CD4-positive, alpha-beta T cell (primary cell): Measurements from ENCODE around the gene ZNF544. TPM values are rescaled to one million over a fixed set of nuclear protein-coding genes. Genes with fewer than 3 reads are reported as not detected.
"Not testable (repeated sequence)": the region's sequence is repeated elsewhere in the genome, so short reads cannot be mapped to it uniquely, and the experiment has no call there.

Experiments
- ATAC-seq: fragments of 200-7000 bp; cut with Tn5 transposase; one replicate; pipeline ENCODE4 v1.10.0; 2022; ENCODE audit warnings: mild to moderate bottlenecking; ENCODE audit not compliant: poor library complexity
- CTCF ChIA-PET: fragments of 350-600 bp; sonication (Branson Sonifier 250); formaldehyde crosslinking; loops from one replicate; lab custom pipeline; 2021; ENCODE audit warnings: antibody characterized with exemption, inconsistent platforms; lab: Charles Lee
- POLR2A ChIA-PET: fragments of 350-600 bp; sonication (Branson Sonifier 250); formaldehyde crosslinking; loops from one replicate; lab custom pipeline; 2021; ENCODE audit warnings: antibody characterized with exemption, inconsistent platforms; lab: Charles Lee
- DNase-seq, 14 experiments: peaks; one replicate each; pipeline ENCODE4 v3.0.0-alpha.2; 2013 to 2020; ENCODE audit warnings: mixed read lengths in 2 of 14
- H3K27ac ChIP-seq, 2 donors: one replicate each; pipeline versions ENCODE4 v1.5.1 to v1.7.0; 2013; ENCODE audit warnings: low read length in 2 of 2, low read depth in 1 of 2, mild to moderate bottlenecking in 1 of 2
- H3K27me3 ChIP-seq, 2 experiments: 1 replicate in 1 of 2; 2 replicates in 1 of 2; pipeline versions ENCODE4 v1.6.1 to v1.7.0; 2013; ENCODE audit warnings: low read length in 2 of 2, control low read depth in 1 of 2, mild to moderate bottlenecking in 1 of 2, moderate library complexity in 1 of 2; ENCODE audit not compliant: insufficient read depth in 2 of 2, control insufficient read depth in 1 of 2
- H3K36me3 ChIP-seq: one replicate; pipeline ENCODE4 v1.6.1; 2013; ENCODE audit warnings: low read length, control low read depth; ENCODE audit not compliant: insufficient read depth
- H3K4me1 ChIP-seq: one replicate; pipeline ENCODE4 v1.6.1; 2013; ENCODE audit warnings: low read length, control low read depth; ENCODE audit not compliant: insufficient read depth
- H3K4me3 ChIP-seq: one replicate; pipeline ENCODE4 v1.5.1; 2013; ENCODE audit warnings: mild to moderate bottlenecking, low read length, moderate library complexity
- H3K9me3 ChIP-seq, 2 experiments: 1 replicate in 1 of 2; 2 replicates in 1 of 2; pipeline versions ENCODE4 v1.6.1 to v1.7.0; 2013; ENCODE audit warnings: low read length in 2 of 2, mild to moderate bottlenecking in 2 of 2, control low read depth in 1 of 2, moderate library complexity in 1 of 2; ENCODE audit not compliant: control insufficient read depth in 1 of 2, insufficient read depth in 1 of 2
- H3K27ac Mint-ChIP-seq: one replicate; pipeline ENCODE4 v1.8.0; 2020; ENCODE audit warnings: mixed read lengths
- H3K27me3 Mint-ChIP-seq: one replicate; pipeline ENCODE4 v1.8.0; 2021; ENCODE audit warnings: mixed read lengths
- H3K36me3 Mint-ChIP-seq: one replicate; pipeline ENCODE4 v1.8.0; 2021; ENCODE audit warnings: low read depth, mixed read lengths
- H3K4me1 Mint-ChIP-seq: one replicate; pipeline ENCODE4 v1.8.0; 2021; ENCODE audit warnings: low read depth, mixed read lengths
- H3K4me3 Mint-ChIP-seq: one replicate; pipeline ENCODE4 v1.8.0; 2020; ENCODE audit warnings: mild to moderate bottlenecking, mixed read lengths
- H3K9me3 Mint-ChIP-seq: one replicate; pipeline ENCODE4 v1.8.0; 2020; ENCODE audit warnings: mixed read lengths
- CTCF ChIP-seq: fragments of 200-600 bp; IDR thresholded peaks from one replicate; pipeline ENCODE4 v1.8.0; 2022; ENCODE audit warnings: antibody characterized with exemption, mild to moderate bottlenecking
- intact Hi-C, 2 experiments: fragments of 100-400 bp; cut with DNase I in 1 of 2; cut with micrococcal nuclease in 1 of 2; formaldehyde crosslinking; loops; one replicate each; pipeline versions ENCODE4 v1.15.1 to v1.9.0; 2023 to 2025; cut with DNase I, micrococcal nuclease
- total RNA-seq, 174 experiments: library from RNA in 2 of 174; stranded (reverse) in 2 of 174; gene quantifications; one replicate each; pipeline ENCODE4 v1.2.3 and lab custom pipeline; 2021 to 2026

ZNF544 gene
- total RNA-seq, 2 experiments from 2014 or later, result 6.3 to 7.2 TPM

DNA sequence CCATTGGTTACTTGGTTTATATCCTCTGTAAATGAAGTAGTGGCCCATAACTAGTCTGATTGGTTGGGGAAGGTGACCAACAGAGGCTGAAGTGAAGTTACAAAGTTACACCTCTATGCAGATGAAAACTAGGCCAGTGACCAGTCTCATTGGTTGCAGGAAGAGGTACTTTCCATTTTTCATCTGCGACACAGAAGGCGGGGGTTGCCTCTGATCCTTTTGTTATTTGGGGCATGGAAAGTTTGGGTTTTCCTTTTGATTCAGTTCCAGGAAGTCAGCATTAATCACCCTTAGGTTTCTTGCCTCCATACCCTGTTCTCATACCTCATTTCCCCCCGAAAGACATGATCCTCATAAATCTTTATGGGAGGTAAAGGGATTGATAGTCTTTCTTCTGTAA, 20.2 kb downstream of the ZNF544 start:
- no peak for TF ChIP-seq CTCF
- H3K9me3 ChIP-seq, result peaks cover 55 to 94% of the 10 kb centered on the region in 2 experiments
- no peaks in the 10 kb centered on the region for H3K27me3 ChIP-seq
- CTCF ChIA-PET, result no interaction called here
- Mint-ChIP-seq H3K27me3 (no peaks in the 10 kb centered on the region), H3K4me3 (no peak overlapping the region), H3K27ac (no peak overlapping the region), H3K36me3 (peaks cover 100% of the 10 kb centered on the region), H3K4me1 (no peaks in the 10 kb centered on the region), H3K9me3 (peaks cover 13% of the 10 kb centered on the region)
- intact Hi-C loops, result no loop called here
- no peak for ATAC-seq
- no peak overlapping the region for H3K4me3 ChIP-seq
- no peaks in the 10 kb centered on the region for H3K4me1 ChIP-seq
- H3K36me3 ChIP-seq, result peaks cover 83% of the 10 kb centered on the region
- DNase-seq, result no peak
- POLR2A ChIA-PET, result no interaction called here
- H3K27ac ChIP-seq, result no peak overlapping the region

DNA sequence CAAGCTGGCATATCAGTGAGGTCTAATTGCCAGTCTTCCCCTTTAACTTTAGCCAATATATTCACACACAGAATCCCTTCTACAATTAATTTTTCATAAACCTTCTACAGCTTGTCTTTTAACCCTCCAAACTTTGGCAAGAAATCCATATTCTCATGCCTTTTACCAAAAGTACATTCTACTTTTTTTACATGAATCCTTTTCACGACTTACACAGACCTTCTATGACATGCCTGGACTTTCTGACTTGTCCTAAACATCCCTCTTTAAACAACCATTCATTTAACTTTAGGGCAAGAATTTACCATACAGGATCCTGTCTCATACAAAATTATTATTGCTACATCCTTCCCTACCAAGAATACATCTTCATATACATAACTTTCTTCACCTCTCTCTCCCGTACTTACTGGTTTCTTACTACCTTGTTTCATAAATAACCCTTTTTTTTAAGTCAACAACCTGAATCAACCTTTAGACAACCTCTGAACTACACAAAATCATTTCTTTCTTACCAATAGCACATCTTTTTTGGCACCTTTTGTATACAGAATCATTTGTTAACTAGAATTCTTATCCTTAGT, 23.5 kb downstream of the ZNF544 start:
- H3K27me3 Mint-ChIP-seq, result no peaks in the 10 kb centered on the region
- Histone ChIP-seq H3K27me3 (no peaks in the 10 kb centered on the region), H3K36me3 (peaks cover 71% of the 10 kb centered on the region), H3K4me3 (no peak overlapping the region), H3K27ac (no peak overlapping the region), H3K9me3 (peaks cover 55 to 93% of the 10 kb centered on the region in 2 experiments), H3K4me1 (no peaks in the 10 kb centered on the region)
- H3K36me3 Mint-ChIP-seq, result peaks cover 97% of the 10 kb centered on the region
- POLR2A ChIA-PET, result no interaction called here
- no peak for TF ChIP-seq CTCF
- H3K4me3 Mint-ChIP-seq, result no peak overlapping the region
- no peaks in the 10 kb centered on the region for H3K4me1 Mint-ChIP-seq
- intact Hi-C loops, result no loop called here
- ATAC-seq (no peak), DNase-seq (no peak)
- CTCF ChIA-PET, result no interaction called here
- peaks cover 9% of the 10 kb centered on the region for H3K9me3 Mint-ChIP-seq
- no peak overlapping the region for H3K27ac Mint-ChIP-seq

- H3K4me1 ChIP-seq, H3K9me3 Mint-ChIP-seq, H3K4me3 ChIP-seq, POLR2A ChIA-PET, H3K27ac Mint-ChIP-seq, H3K27me3 ChIP-seq, H3K4me3 Mint-ChIP-seq, H3K27me3 Mint-ChIP-seq, CTCF ChIA-PET, intact Hi-C loops, DNase-seq, H3K27ac ChIP-seq, H3K4me1 Mint-ChIP-seq, ATAC-seq: not testable (repeated sequence)
- peaks cover 97% of the 10 kb centered on the region for H3K36me3 Mint-ChIP-seq
- peaks cover 90 to 94% of the 10 kb centered on the region in 2 experiments for H3K9me3 ChIP-seq
- peaks cover 69% of the 10 kb centered on the region for H3K36me3 ChIP-seq
Measured at GRCh38 chr19:58258259-58258658, 29.5 kb downstream of the ZNF544 start.

DNA sequence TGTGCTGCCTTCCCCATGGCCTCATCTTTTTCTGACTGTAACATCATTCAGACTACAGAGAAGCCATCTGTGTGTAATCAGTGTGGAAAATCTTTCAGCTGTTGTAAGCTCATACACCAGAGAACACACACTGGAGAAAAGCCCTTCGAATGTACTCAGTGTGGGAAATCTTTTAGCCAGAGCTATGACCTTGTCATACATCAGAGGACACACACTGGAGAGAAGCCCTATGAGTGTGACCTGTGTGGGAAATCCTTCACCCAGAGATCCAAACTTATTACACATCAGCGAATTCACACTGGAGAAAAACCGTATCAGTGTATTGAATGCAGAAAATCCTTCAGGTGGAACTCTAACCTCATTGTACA, 32.9 kb downstream of the ZNF544 start:
- H3K9me3 Mint-ChIP-seq, result peaks cover 7% of the 10 kb centered on the region
- CTCF ChIA-PET, result no interaction called here

More for the DNA sequence above, 32.9 kb downstream of the ZNF544 start:
- ATAC-seq (no peak), DNase-seq (no peak)
- H3K4me3 ChIP-seq, result no peak overlapping the region
- H3K27ac ChIP-seq, result no peak overlapping the region
- no peaks in the 10 kb centered on the region for H3K27me3 Mint-ChIP-seq
- peaks cover 98% of the 10 kb centered on the region for H3K36me3 Mint-ChIP-seq
- no peak overlapping the region for H3K4me3 Mint-ChIP-seq
- intact Hi-C loops, result no loop called here
- no peaks in the 10 kb centered on the region for H3K4me1 ChIP-seq
- no peak for TF ChIP-seq CTCF
- POLR2A ChIA-PET, result no interaction called here
- peaks cover 93 to 96% of the 10 kb centered on the region in 2 experiments for H3K9me3 ChIP-seq
- H3K4me1 Mint-ChIP-seq, result no peaks in the 10 kb centered on the region
- peaks cover 59% of the 10 kb centered on the region for H3K36me3 ChIP-seq
- no peak overlapping the region for H3K27ac Mint-ChIP-seq
- H3K27me3 ChIP-seq, result no peaks in the 10 kb centered on the region
